Activated CD8-positive, alpha-beta T cell treated with anti-CD3 and anti-CD28 coated beads for 36 hours (primary cell): ENCODE results near the gene DIP2A. TPM values are rescaled to one million over a fixed set of nuclear protein-coding genes. Genes with fewer than 3 reads are reported as not detected.
A peak's percentile ranks its signal among the peaks of the same experiment; 100 is the strongest.

Experiments
- ATAC-seq: fragments of 200-7000 bp; cut with Tn5 transposase; one replicate; pipeline ENCODE4 v1.10.0; 2021; ENCODE audit warnings: mild to moderate bottlenecking, moderate library complexity
- CTCF ChIA-PET: fragments of 350-600 bp; sonication (Branson Sonifier 250); formaldehyde crosslinking; loops from one replicate; lab custom pipeline; 2021; ENCODE audit warnings: antibody characterized with exemption; lab: Charles Lee
- POLR2A ChIA-PET: fragments of 350-600 bp; sonication (Branson Sonifier 250); formaldehyde crosslinking; loops from one replicate; lab custom pipeline; 2021; ENCODE audit warnings: antibody characterized with exemption; lab: Charles Lee
- DNase-seq: peaks from one replicate; pipeline ENCODE4 v3.0.0-alpha.2; 2020
- H3K27ac Mint-ChIP-seq: one replicate; pipeline ENCODE4 v1.8.0; 2021; ENCODE audit warnings: mild to moderate bottlenecking, mixed read lengths
- H3K27me3 Mint-ChIP-seq: one replicate; pipeline ENCODE4 v1.8.0; 2021; ENCODE audit warnings: mixed read lengths
- H3K36me3 Mint-ChIP-seq: one replicate; pipeline ENCODE4 v1.8.0; 2021; ENCODE audit warnings: low read depth, mixed read lengths
- H3K4me1 Mint-ChIP-seq: one replicate; pipeline ENCODE4 v1.8.0; 2021; ENCODE audit warnings: low read depth, mixed read lengths
- H3K4me3 Mint-ChIP-seq: one replicate; pipeline ENCODE4 v1.8.0; 2021; ENCODE audit warnings: mild to moderate bottlenecking, moderate library complexity, mixed read lengths
- H3K9me3 Mint-ChIP-seq: one replicate; pipeline ENCODE4 v1.8.0; 2021; ENCODE audit warnings: mixed read lengths
- CTCF ChIP-seq: fragments of 200-600 bp; IDR thresholded peaks from one replicate; pipeline ENCODE4 v1.8.0; 2022; ENCODE audit warnings: antibody characterized with exemption, mild to moderate bottlenecking
- intact Hi-C: fragments of 100-400 bp; cut with micrococcal nuclease; formaldehyde crosslinking; loops from one replicate; pipeline ENCODE4 v1.10.0; 2022
- total RNA-seq, 2 experiments: library from RNA; stranded (reverse); gene quantifications; one replicate each; pipeline ENCODE4 v1.2.3, GENCODE V29; 2021

Gene DIP2A
- total RNA-seq, 2 experiments from 2014 or later, result 30.9 to 34.1 TPM

- H3K27ac Mint-ChIP-seq, result peak overlapping the region; percentile 82
- ChIA-PET CTCF (no interaction called here), POLR2A (interaction anchor here (1.0 to 1.7 kb wide), 2 partner anchors 15 to 21 kb away, joined by 4 to 6 read pairs; no protein-coding TSS in a partner anchor)
- intact Hi-C loops, result no loop called here
- no peaks in the 10 kb centered on the region for H3K9me3 Mint-ChIP-seq
- H3K4me3 Mint-ChIP-seq, result peak overlapping the region; percentile 69
- ATAC-seq (peak; percentile 15), DNase-seq (no peak)
- no peaks in the 10 kb centered on the region for H3K27me3 Mint-ChIP-seq
- H3K4me1 Mint-ChIP-seq, result peaks cover 47% of the 10 kb centered on the region
- no peak for TF ChIP-seq CTCF
- H3K36me3 Mint-ChIP-seq, result no peaks in the 10 kb centered on the region
These were observed 145.8 kb downstream of the DIP2A start for GRCh38 chr21:46604329-46604974.

GRCh38 chr21:46604975-46605766 is 146.5 kb downstream of the DIP2A start, which contains the start of gene S100B:
Gene S100B (minus strand): TSS chr21:46605082. CDS start chr21:46602415, 2,667 bp downstream.
- intact Hi-C loops, result no loop called here
- H3K4me1 Mint-ChIP-seq, result peaks cover 42% of the 10 kb centered on the region
- no peaks in the 10 kb centered on the region for H3K27me3 Mint-ChIP-seq
- POLR2A ChIA-PET, result interaction anchor here (0.7 to 1.7 kb wide), 6 partner anchors 8 to 110 kb away, joined by 4 to 19 read pairs (median 5); partner anchors contain the start of gene PRMT2
- peak within 1 kb of the TSS; percentile 69 for H3K4me3 Mint-ChIP-seq
- DNase-seq (peak; percentile 33), ATAC-seq (peak; percentile 64)
- no peaks in the 10 kb centered on the region for H3K36me3 Mint-ChIP-seq
- H3K9me3 Mint-ChIP-seq, result peaks cover under 1% of the 10 kb centered on the region
- no peak for TF ChIP-seq CTCF
- CTCF ChIA-PET, result no interaction called here
- H3K27ac Mint-ChIP-seq, result peak within 1 kb of the TSS; percentile 82

- Mint-ChIP-seq H3K9me3 (peaks cover 3% of the 10 kb centered on the region), H3K36me3 (no peaks in the 10 kb centered on the region), H3K27ac (peak overlapping the region; percentile 82), H3K4me1 (peaks cover 42% of the 10 kb centered on the region), H3K27me3 (no peaks in the 10 kb centered on the region), H3K4me3 (no peak overlapping the region)
- ATAC-seq (peak; percentile 85), DNase-seq (peak; percentile 67)
- ChIA-PET CTCF (no interaction called here), POLR2A (interaction anchor here (0.7 to 1.7 kb wide), 7 partner anchors 9 to 110 kb away, joined by 3 to 19 read pairs (median 5); partner anchors contain the start of gene PRMT2)
- no peak for TF ChIP-seq CTCF
- intact Hi-C loops, result no loop called here
These were observed 147.2 kb downstream of the DIP2A start for GRCh38 chr21:46605767-46606426.

- peak overlapping the region; percentile 82 for H3K27ac Mint-ChIP-seq
- no peak overlapping the region for H3K4me3 Mint-ChIP-seq
- ATAC-seq (peak; percentile 17), DNase-seq (no peak)
- intact Hi-C loops, result no loop called here
- ChIA-PET POLR2A (interaction anchor here (1.1 to 1.7 kb wide), 5 partner anchors 9 to 46 kb away, joined by 3 to 19 read pairs (median 5); partner anchors contain the start of gene PRMT2), CTCF (no interaction called here)
- no peaks in the 10 kb centered on the region for H3K36me3 Mint-ChIP-seq
- peaks cover 39% of the 10 kb centered on the region for H3K4me1 Mint-ChIP-seq
- no peaks in the 10 kb centered on the region for H3K27me3 Mint-ChIP-seq
- H3K9me3 Mint-ChIP-seq, result peaks cover 3% of the 10 kb centered on the region
- TF ChIP-seq CTCF, result no peak
These were observed 147.7 kb downstream of the DIP2A start for GRCh38 chr21:46606427-46606813.
